ENCODE measurements around the gene TP53AIP1.

TP53AIP1 gene

GRCh38 chr11:128902515-128903066 is 40.1 kb downstream of the TP53AIP1 start:
- TF ChIP-seq CTCF (IDR thresholded peaks at IDR 0.05; ENCODE audit: insufficient read depth, low read length, poor library complexity, severe bottlenecking) = no peak
- H3K36me3 ChIP-seq (ENCODE audit: control insufficient read depth, insufficient read depth, low read length) = no peaks in the 10 kb centered on the region
- H3K4me3 ChIP-seq (replicated peaks; ENCODE audit: low read depth, low read length) = no peak overlapping the region
- DNase-seq (ENCODE audit: extremely low read depth, insufficient read length) = no peak
- H3K27me3 ChIP-seq (replicated peaks; ENCODE audit: control insufficient read depth, insufficient read depth, low read length) = peaks cover 3% of the 10 kb centered on the region; the same call in 1 of the 2 replicates

GRCh38 chr11:128901653-128902514 is 40.8 kb downstream of the TP53AIP1 start:
- no peak for TF ChIP-seq CTCF (IDR thresholded peaks at IDR 0.05; ENCODE audit: insufficient read depth, low read length, poor library complexity, severe bottlenecking)
- Histone ChIP-seq H3K4me3 (replicated peaks; ENCODE audit: low read depth, low read length) (no peak overlapping the region), H3K27me3 (replicated peaks; ENCODE audit: control insufficient read depth, insufficient read depth, low read length) (peaks cover 3% of the 10 kb centered on the region; the same call in 1 of the 2 replicates), H3K36me3 (ENCODE audit: control insufficient read depth, insufficient read depth, low read length) (no peaks in the 10 kb centered on the region)
- no peak for DNase-seq (ENCODE audit: extremely low read depth, insufficient read length)

GRCh38 chr11:128900468-128900867 is 42.2 kb downstream of the TP53AIP1 start:
- DNase-seq (ENCODE audit: extremely low read depth, insufficient read length) = no peak
- Histone ChIP-seq H3K36me3 (ENCODE audit: control insufficient read depth, insufficient read depth, low read length) (no peaks in the 10 kb centered on the region), H3K27me3 (replicated peaks; ENCODE audit: control insufficient read depth, insufficient read depth, low read length) (no peaks in the 10 kb centered on the region; the same call in 1 of the 2 replicates), H3K4me3 (replicated peaks; ENCODE audit: low read depth, low read length) (no peak overlapping the region)
- no peak for TF ChIP-seq CTCF (IDR thresholded peaks at IDR 0.05; ENCODE audit: insufficient read depth, low read length, poor library complexity, severe bottlenecking)

GRCh38 chr11:128898580-128899344 is 43.9 kb downstream of the TP53AIP1 start:
- no peak for TF ChIP-seq CTCF (IDR thresholded peaks at IDR 0.05; ENCODE audit: insufficient read depth, low read length, poor library complexity, severe bottlenecking)
- Histone ChIP-seq H3K27me3 (replicated peaks; ENCODE audit: control insufficient read depth, insufficient read depth, low read length) (no peaks in the 10 kb centered on the region; the same call in 1 of the 2 replicates), H3K36me3 (ENCODE audit: control insufficient read depth, insufficient read depth, low read length) (no peaks in the 10 kb centered on the region), H3K4me3 (replicated peaks; ENCODE audit: low read depth, low read length) (no peak overlapping the region)
- DNase-seq (ENCODE audit: extremely low read depth, insufficient read length) = no peak

GRCh38 chr11:128897826-128898225 is 44.8 kb downstream of the TP53AIP1 start:
- DNase-seq (ENCODE audit: extremely low read depth, insufficient read length) = no peak
- no peak for TF ChIP-seq CTCF (IDR thresholded peaks at IDR 0.05; ENCODE audit: insufficient read depth, low read length, poor library complexity, severe bottlenecking)
- Histone ChIP-seq H3K27me3 (replicated peaks; ENCODE audit: control insufficient read depth, insufficient read depth, low read length) (no peaks in the 10 kb centered on the region), H3K36me3 (ENCODE audit: control insufficient read depth, insufficient read depth, low read length) (no peaks in the 10 kb centered on the region), H3K4me3 (replicated peaks; ENCODE audit: low read depth, low read length) (no peak overlapping the region)
